Superior temporal gyrus (tissue), 1 donor: Measurements from ENCODE around the gene RBM43.
"Not testable (repeated sequence)": the region's sequence is repeated elsewhere in the genome, so short reads cannot be mapped to it uniquely, and the experiment has no call there.

Source experiments
- DNase-seq: peaks from one replicate; pipeline ENCODE4 v3.0.0-alpha.2; 2016; ENCODE audit errors: extremely low spot score

The RBM43 gene

DNA sequence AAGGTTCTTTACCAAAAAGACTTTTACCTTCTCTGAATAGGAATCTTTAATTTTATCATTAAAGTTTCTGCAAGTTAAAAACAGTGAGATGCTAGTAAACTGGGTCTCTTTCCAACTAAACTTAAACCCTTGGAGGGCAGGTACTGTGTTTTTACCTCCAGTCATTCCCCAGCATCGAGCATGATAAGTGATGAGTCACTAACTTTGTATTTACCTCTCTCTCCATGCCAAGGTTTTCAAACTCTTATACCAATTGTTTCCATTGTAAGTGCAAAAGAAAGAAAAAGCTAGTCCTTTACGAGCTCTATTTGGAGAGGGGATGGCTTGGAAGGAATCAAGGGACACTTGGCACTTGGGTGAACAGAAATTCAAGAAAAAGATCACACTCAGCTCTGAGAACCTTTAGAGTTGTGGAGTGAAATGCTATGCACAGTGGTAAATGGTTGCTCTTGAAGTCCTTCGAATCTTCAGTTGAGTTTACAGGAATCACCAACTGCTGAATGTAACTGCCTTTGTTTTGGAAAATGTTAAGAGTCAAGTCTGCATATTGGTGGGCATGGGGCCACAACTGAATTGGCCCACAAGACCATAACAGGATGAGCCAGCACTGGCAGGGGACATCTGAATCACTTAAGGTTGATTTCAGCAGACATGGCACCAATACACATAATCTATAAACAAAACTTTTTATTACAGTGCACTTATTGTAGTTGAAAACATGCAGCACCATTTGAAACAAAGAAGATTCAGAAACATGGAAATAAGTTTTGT lies 8.3 kb upstream of the RBM43 start:
- DNase-seq = no peak

DNA sequence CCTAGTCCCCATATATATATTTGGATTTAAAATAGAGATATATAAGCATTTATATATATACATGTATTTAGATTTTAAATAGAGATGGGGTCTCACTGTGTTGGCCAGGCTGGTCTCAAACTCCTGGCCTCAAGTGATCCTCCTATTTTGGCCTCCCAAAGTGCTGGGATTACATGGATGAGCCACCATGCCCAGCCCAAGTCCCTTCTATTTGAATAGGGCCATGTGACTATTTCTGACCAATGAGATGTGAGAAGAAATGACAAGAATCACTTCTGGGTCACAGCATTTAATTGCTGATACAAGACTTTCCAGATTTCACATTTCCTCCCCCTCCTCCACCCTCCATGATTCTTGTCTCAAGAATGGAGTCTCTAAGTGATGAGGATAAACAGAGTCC lies 6.4 kb upstream of the RBM43 start:
- no peak for DNase-seq

DNA sequence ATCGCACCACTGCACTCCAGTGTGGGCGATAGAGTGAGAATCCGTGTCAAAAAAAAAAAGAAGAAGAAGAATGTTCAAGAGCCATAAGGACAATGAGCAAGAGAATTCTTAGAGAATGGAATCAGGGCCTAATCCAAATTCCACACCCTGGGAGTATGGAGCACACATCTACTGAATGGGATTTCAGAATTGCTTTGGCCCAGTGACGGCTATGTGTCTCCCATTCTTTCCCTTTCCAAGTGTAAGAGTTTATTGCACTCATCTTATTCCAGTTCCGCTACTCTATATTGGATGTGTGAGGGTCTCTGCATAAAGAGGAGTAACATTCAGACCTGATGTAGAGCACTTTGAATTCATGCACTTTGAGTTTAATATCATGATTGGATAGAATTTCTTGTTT lies 5.9 kb upstream of the RBM43 start:
- no peak for DNase-seq

DNA sequence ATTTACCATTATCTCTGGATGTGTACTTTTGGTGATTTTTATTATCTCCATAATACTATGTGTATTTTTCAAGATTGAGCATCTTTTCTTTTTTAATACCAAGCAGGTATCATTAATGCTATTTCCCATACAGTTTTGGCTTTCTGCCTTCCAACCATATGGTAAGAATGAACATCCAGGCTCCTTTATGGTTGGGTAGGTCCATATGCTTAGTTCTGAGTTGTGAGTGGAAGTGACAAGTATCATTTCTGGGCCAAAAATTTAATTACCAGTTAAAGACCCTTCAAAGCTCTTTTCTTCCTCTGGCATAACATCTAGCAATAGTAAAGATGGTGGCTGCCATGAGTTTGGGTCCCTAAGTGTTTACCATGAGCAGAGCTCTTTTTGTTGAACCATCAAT lies 4.3 kb upstream of the RBM43 start:
- no peak for DNase-seq

DNA sequence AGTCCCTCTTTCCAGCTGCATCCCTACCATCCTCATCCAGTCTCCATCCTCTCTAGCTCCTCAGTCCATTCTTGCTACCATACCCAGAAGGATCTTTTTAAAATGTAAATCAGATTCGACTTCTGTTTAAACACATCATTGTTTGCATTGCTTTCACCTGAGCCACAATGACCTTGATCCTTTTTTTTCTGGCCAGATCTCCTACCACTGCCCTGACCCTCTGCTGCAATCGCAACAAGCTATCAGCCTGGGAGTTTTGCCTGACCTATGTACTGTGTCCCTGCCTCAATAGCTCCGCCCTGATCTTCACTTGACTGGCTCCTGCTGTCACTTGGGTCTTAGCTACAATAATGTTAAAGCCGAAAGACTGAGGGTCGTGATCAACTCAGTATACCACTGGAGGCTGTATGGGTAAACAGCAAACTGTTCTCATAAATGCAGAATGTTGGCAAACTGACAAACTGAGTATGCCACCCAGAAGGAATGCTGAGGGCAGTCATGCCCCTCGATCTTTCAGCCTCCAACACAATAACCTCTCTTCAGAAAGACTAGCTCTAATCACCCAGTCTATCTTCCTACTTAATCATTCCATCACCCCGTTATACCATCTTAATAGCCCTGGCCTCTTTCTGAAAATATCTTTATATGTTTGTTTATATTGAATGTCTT lies 2.6 kb upstream of the RBM43 start:
- DNase-seq = no peak

DNA sequence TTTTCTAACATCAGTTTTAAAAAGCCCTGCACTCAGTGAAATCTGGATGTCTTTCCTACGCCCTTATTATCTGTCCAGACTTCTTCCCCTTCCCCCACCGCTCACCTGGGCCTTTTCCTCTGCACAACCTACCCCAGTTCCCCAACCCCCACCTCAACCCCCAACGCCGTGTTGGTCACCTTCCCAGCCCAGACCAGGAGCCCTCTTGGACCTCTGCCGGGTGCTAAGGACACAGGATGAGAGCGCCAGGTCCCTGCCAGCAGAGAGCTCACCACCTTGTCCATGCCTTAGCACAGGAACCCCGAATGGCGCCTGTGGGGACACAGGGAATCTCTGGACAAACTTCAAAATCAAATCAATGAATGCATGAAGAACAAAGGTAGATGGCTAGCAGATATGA lies 966 bp upstream of the RBM43 start:
- DNase-seq = no peak

DNA sequence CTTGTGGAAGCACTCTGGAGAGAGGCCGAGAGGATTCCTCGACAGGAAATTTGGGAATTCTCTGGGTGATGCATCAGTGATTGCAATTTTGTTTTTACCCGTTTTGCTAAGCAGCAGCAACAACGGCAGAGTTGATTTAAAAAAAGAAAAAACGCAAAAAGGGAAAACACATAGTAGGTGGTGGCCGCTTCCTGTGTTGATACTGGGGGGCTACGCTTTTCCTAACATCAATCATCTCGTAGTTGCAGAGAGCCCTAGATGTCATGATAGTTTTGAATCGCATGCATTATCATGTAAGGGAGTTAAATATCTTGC lies 271 bp upstream of the RBM43 start:
- peak; percentile 37 for DNase-seq

DNA sequence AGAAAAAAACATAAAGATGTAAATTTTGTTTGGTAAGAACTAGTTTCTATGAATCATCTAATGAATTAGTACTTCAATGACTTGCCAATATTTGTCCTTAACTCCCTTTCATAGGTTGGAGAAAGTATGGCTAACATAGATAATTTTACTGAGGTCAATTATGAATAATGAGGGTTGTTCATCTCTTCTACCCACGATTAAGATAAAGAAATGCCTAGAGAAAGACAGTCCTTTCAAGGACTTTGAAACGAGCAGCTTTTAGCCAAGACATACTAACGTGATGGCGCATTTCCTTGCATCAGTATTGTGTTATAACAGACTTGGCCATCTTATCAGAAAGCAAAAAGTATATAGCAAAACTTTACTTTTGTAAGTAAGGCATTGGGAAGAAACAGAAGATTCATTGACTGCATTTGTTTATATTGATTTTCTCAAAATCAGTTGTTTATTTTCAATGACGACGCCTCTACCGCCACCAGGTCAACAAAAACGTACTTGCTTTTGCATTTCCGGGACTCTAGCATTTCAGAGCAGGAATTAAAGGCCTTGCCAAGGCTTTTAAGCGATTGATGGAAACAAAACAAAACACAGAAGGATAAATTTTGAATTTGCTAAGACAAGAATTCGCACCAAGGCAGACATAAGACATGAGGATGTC lies 961 bp downstream of the RBM43 start:
- DNase-seq = no peak

DNA sequence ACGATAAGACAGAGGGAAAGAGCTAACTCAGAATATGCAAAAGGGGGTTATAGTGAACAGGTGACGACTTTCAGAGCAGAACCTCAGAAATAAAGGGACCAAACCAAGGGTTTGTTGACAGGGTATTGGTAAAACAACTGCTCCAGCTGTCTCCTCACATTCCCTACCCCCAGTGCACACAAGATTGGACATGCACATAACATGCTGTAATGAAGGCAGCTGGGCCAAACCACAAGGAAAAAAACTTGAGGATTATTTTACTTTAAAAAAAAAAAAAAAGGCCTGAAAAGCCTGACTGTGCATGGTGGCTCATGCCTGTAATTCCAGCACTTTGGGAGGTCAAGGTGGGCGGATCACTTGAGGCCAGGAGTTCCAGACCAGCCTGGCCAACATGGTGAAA lies 3.5 kb downstream of the RBM43 start:
- no peak for DNase-seq

DNA sequence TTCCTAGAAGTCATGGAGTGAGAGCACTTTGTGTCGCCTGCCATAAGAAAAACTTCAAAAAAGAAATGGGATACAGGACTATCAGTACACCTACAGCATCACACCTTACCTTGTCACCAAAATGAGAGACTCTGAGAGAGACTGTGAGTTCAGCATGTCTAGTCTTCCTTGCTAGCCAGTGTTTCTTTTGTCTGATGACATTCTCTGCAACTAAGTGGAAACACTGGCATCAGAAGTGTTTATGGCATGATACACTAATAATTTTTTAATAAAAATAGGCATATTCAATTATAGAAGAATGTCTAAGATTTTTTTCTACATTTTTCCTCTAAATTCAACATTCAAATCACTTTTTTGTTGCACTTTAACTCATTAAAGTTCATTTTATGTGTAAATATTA lies 9.0 kb downstream of the RBM43 start:
- DNase-seq = no peak

DNA sequence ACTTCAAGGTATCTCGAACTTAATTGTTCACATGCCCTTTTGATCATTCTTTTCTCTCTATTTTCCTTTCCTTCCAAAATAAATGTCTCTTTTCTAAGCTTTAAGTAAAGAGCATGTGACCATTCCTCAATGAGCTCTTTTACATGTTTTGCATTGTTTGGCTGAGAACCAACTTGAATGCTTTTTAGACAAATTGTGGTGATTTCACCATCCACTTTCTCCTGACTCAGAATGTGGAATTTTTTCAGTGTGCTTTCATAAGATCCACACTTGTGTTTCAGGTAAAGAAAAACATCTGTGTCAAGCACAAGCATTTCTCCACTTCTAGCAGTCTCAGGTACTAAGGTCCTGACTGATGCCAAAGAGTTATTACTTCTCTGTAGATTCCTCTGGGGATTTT lies 10.7 kb downstream of the RBM43 start:
- no peak for DNase-seq

DNA sequence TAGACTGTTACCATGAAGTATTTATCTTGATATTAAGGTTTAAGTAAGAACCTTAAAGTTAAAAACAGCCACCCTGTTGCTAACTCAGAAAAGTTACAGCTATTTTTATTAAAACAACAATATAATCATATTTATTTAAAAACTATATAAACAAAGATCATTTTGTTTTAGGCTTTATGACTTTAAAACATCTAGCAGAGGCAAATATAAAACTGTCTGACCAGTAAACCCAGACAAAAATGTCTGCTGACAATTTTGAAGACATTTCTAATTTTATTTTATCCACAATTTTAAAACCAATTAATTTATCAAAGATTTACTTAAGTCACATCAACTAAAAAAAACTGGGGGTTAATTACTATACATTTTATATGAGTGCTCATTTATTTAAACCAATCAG lies 14.2 kb downstream of the RBM43 start:
- no peak for DNase-seq

- no peak for DNase-seq
Measured at GRCh38 chr2:151246152-151246551, 15.5 kb downstream of the RBM43 start.

DNA sequence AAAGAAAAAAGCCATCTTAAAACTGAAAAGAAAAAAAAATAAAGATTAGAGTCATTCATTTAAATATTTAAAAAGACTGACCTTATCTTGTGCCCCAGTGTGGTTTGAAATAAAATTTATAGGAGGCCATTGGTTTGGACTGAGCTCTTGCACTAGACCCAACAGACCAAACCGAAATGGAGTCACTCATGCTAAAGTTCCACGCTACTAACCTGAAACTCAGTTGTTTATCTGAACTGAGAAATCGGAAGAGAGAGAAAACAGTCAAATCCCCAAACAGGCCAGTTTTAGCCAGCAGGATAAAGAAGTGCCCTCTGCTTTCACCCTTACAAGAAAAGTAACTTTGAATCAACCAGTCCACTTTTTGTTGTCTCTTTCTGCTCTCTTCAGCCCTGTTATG lies 18.2 kb downstream of the RBM43 start:
- DNase-seq = no peak

DNA sequence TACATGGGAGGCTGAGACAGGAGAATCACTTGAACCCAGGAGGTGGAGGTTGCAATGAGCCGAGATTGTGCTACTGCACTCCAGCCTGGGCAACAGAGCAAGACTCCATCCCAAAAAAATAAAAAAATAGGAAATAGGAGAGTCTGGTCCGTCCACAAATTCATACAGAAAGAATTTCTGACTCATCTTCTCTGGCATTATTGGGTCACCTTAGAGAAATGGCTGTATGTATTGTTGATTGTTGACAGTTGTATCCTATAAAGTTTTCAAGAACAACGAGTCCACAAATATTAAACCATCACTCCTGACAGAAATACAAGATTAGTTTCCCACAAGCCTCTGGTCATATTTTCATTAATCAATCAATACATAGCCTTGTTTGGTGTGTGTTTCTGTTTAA lies 20.4 kb downstream of the RBM43 start:
- no peak for DNase-seq

DNA sequence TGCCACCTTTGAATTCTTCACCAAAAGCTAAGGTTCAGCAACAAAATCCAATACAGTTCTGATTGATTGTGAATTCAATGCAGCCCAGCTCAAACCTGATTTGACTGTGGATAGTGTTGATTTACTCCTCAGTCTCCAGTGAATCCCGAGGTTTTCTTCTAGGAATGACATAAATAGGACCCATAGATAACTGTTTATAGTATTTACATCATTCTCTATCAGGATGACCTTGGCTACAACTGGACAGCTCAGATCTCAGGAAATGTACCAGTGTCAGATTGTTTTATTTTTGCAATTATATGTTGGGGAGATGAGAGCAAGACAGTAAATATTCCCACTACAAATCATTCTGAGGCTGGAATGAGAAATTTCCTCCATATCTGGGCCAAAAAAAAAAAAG lies 21.2 kb downstream of the RBM43 start:
- no peak for DNase-seq

- no peak for DNase-seq
Measured at GRCh38 chr2:151239624-151240023, 22.0 kb downstream of the RBM43 start.

GRCh38 chr2:151238527-151239487 lies 22.9 kb downstream of the RBM43 start:
- peak; percentile 92 for DNase-seq

DNA sequence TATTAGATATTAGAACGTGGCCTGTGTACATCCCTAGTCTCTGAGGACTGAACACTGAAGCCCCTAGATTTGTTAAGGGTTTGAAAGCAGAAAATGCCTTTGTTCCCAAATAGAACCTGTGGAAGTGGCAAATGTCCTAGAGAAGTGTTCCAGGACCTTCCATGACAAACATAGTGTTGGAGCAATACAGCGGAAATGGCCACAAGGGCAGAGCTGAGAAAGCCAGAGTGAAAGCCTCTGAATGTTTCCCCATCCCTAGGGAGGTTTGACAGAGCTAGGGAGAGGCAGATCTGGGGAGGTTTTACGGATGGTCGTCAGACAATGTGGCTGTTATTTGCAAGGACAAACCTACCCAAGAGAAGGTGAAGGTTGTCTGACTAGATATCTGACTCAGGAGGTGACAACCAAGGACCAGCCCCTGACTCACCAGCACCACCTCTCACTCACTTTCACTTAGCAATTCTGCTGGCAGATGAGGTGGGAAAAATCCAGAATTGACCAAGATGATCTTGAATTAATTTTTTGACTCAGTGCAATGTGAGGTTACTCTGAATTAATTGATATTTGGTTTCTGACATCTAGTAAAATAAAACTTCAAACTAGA lies 24.1 kb downstream of the RBM43 start:
- DNase-seq = no peak

DNA sequence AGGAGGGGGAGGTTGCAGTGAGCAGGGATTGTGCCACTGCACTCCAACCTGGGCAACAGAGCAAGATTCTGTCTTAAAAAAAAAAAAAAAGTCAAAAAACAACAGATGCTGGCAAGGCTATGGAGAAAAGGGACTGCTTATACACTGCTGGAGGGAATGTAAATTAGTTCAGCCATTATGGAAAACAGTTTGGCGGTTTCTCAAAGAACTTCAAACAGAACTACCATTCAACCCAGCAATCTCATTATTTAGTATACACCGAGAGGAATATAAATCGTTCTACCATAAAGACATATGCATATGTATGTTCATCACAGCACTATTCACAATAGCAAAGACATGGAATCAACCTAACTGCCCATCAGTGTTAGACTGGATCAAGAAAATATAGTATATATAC lies 27.9 kb downstream of the RBM43 start:
- not testable (repeated sequence) for DNase-seq

DNA sequence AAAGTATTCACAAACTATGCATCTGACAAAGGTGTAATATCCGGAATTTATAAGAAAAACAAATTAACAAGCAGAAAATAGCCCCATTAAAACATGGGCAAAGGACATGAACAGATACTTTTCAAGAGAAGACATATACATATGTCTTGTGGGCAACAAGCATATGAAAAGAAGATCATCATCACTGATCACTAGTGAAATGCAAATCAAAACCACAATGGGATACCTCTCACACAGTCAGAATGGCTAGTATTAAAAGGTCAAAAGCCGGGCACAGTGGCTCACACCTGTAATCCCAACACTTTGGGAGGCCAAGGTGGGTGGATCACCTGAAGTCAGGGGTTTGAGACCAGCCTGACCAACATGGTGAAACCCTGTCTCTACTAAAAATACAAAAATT lies 28.4 kb downstream of the RBM43 start:
- DNase-seq = not testable (repeated sequence)
